NCI-H1417 treated with DMSO at 0.1 percent for 48 hours (cell line): ENCODE data around the gene PTPN7.

Source experiments
- DNase-seq: peaks from one replicate; lab custom pipeline; 2025; lab: John Stamatoyannopoulos, UW

The PTPN7 gene

DNA sequence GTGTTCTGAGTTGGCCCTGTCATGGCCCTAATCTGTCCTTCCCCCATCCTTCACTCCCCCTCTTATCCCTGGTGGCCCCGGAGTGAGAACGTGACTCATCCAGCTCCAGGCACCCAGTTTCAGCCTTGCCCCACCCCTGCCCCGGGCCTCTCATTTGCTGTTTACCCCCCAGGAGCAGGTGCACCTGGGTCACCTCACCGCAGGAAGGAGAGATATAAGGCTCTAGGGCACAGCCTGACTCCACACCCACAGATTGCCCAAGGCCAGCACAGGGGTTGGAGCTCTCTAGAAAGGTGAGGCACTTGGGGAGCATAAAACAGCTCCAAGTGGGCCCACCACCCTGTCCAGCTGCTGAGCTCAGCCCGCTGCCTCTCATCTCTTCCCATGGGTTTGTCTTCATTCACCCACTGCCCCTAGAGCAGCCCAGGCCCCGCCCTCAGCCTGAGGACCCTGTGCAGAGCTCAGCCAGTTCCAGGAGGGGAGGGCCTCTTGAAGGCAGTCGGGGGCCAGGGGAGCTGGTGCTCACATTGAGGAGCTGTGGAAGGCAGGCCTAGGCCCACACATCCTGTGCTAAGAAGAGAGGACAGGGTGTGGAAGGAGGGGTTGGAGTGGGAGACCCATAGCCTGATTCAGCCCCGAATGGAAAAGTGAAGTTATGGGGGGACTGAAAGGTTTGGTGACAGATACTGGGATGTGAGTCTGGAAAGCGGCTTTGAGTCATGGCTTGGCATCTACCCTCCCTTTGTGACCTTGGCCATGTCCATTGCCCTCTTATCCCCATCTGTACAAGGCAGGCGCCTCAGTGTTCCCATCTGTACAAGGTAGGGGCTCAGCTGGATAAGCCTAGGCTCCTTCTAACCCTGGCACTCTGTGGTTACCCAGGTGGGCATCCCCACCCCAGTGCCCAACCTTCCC lies 53.8 kb downstream of the PTPN7 start:
- peak; percentile 16 for DNase-seq

DNA sequence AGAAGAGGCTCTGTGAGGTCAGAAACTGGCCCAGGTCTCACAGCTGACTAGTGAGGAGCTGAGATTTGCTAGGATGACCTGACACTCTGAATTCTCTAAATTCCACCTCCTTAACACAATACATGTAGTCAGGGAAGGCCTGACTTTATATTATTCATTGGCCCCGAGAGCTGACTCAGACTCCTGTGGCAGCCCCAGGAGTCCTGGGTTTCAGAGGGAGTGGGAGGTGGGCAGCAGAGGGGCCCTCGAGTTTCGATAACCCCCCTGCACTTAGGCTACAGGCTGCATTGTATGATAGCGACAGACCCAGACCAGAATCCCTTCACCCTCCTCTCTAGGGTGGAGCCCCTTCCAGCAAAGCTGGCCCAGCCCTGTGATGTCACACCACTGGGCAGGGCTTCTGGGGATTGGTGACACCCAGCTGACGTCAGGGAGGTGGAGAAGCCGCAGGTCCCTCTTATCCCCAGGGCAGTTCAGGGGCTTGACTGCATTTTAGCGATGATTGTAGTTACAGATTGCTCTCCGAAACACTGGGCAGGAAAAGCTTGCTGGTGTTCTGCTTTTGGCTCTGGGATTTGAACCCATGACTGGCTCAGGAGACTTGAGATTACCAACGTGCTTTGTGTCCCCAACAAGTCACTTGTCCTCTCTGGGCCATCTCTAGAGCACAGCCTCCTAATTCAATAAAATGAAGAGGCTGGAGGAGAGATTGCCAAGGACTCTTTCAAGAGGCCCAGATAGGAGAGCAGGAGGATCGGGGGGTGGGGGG lies 54.6 kb downstream of the PTPN7 start:
- DNase-seq: no peak

DNA sequence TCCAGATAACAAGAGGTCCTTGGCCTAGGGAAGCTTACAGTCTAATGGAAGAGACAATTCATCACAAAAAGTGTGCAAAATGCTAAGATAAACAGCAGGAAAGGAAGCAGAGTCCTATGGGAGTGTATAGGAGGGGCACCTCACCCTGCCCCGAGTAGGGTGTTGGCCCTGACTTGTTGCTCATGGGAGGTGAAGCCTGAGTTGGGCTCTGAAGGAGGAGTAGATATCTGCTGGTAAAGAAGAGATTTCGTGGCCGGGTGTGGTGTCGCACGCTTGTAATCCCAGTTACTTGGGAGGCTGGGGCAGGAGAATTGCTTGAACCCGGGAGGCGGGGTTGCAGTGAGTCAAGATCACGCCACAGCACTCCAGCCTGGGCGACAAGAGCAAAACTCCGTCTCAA lies 56.3 kb downstream of the PTPN7 start:
- DNase-seq: no peak

DNA sequence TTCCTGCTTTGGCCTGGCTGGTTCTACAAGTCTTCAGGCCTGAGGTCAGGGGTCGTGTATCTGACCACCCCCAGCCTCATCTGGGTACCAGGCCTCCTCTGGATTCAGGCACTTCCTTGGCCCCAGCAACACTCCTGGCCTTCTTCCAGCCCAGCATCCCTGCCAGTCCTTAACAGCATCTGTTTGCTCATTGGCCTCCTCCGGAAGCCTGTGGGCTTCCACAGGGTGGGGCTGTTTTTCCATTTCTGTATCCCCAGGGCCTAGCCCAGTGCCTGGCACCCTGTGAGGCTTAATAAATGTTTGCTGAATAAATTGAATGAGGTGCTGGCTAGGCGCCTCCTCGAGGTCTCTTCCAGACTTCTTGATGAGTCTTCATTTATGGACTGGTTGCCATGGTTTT lies 59.2 kb downstream of the PTPN7 start:
- no peak for DNase-seq
